ENCODE results near the gene GNG5. TPM values are rescaled to one million over a fixed set of nuclear protein-coding genes. Genes with fewer than 3 reads are reported as not detected.

Gene GNG5
- total and polyA plus RNA-seq, 9 donors = 26.2 to 211 (median 64.1) TPM

DNA sequence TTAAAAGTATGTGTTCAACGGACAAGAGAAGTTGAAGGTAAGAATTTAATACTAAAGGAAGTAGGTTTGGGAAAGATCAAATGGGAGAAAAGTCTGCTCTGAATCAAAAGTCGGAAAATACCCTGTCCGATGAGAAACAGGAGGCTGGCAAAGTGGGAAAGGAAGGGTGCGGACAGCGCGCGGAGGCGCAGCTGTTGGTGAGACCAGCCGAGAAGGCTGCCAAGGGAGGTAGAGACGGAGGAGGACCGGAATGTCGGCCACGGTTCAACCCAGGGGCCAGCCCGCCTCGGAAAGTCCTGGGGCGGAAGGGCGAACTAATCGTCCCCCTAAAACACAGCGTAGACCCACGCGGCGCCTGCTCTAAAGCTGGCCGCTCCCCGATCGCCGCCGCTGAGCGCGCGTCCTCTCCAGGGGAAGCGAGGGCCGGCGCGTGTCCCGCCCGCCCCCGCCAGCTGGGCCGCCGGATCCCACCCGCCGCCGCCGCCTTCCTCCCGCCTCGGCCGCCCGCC is 834 bp downstream of the GNG5 start:
- intact Hi-C loops (cut with DNase I) = loop anchor here in 3 of 4 donors (10.0 kb wide), 2 partner anchors 59 to 69 kb away; partner anchors contain the start of gene CTBS (in 2 of the 3)
- Histone ChIP-seq H3K27ac (peak overlapping the region; percentile 76 to 93), H3K4me3 (peak overlapping the region; percentile 49), H3K9me3 (no peaks in the 10 kb centered on the region), H3K4me1 (ENCODE audit: insufficient read depth) (peaks cover 1% of the 10 kb centered on the region), H3K36me3 (no peaks in the 10 kb centered on the region), H3K27me3 (no peaks in the 10 kb centered on the region)
- WGBS, 3 donors = 0 to 1% (median 0%) methylated on average over 39 to 47 of the region's 47 CpGs
- TF ChIP-seq EP300 (IDR thresholded peaks at IDR 0.05) (no peak), POLR2A (IDR thresholded peaks at IDR 0.05) (no peak)
- TF ChIP-seq, protein P1, sequence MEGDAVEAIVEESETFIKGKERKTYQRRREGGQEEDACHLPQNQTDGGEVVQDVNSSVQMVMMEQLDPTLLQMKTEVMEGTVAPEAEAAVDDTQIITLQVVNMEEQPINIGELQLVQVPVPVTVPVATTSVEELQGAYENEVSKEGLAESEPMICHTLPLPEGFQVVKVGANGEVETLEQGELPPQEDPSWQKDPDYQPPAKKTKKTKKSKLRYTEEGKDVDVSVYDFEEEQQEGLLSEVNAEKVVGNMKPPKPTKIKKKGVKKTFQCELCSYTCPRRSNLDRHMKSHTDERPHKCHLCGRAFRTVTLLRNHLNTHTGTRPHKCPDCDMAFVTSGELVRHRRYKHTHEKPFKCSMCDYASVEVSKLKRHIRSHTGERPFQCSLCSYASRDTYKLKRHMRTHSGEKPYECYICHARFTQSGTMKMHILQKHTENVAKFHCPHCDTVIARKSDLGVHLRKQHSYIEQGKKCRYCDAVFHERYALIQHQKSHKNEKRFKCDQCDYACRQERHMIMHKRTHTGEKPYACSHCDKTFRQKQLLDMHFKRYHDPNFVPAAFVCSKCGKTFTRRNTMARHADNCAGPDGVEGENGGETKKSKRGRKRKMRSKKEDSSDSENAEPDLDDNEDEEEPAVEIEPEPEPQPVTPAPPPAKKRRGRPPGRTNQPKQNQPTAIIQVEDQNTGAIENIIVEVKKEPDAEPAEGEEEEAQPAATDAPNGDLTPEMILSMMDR (IDR thresholded peaks at IDR 0.05) = no peak
- DNase-seq = no peak

DNA sequence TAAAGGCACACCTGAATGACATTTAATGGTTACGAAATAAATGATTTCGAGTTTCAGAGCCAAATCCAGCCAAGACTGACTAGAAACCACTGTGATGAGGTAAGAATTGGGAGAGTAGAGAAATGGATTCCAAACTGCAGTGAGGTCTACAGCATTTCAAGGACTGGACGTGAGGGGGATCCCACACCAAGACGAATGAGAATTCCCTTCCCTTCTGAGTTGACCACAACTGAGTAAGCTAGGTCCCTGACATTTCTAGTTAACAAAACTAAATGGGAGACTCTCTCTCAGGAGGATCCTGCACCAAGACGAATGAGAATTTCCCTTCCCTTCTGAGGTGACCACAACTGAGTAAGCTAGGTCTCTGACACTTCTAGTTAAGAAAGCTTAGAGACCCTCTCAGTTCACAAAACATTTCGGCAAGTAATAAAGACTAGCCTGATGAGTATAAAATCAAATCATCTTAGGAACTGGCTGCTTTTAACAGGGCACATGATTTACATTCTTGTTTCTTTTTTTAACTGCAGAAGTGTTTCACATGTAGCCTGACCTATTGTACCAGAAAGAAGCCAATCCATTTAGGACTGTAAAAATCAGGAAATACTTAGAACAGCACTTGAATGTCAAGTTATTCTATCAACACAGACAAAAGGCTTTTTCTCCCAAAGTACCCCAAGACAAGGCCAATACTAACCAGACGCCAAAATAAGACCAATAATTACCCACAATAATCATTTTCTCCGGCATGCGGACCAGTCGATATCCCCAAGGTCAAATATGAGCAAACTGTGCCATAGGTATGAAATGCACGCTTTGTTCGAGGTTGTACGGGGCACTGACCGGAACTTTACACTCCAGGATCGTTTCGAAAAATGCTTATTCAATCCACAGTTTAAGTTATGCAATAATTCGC is 1.5 kb downstream of the GNG5 start:
- peaks cover 1% of the 10 kb centered on the region for H3K4me1 ChIP-seq (ENCODE audit: insufficient read depth)
- TF ChIP-seq, protein P1 (IDR thresholded peaks at IDR 0.05) = no peak
- TF ChIP-seq EP300 (IDR thresholded peaks at IDR 0.05) (no peak), POLR2A (IDR thresholded peaks at IDR 0.05) (no peak)

DNA sequence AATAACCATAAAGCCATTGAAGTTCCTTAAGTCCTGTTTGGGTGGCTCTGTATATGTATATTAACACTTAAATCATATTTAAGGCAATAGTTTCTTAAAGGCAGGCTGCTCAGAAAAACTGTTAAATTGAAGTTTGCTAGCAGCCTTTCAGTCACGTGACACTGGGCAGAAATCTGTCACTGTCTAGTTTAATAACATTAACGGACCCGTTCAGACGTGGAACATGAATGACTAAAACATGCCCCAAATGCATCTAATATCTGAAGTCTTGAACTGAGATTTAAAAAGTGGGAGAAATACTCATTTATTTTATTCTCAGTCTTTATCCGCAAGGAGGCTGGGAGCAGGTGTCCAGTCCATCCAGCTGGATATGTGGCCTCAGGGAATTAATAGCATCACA is 3.5 kb downstream of the GNG5 start:
- intact Hi-C loops (cut with DNase I) = loop anchor here in 3 of 4 donors (10.0 kb wide), 2 partner anchors 62 to 72 kb away; partner anchors contain the start of gene CTBS (in 2 of the 3)
- peaks cover 1% of the 10 kb centered on the region for H3K4me1 ChIP-seq (ENCODE audit: insufficient read depth)
- WGBS, 3 donors = 75 to 79% (median 78%) methylated on average over 5 of the region's 5 CpGs

More for the DNA sequence above, 1.5 kb downstream of the GNG5 start:
- intact Hi-C loops (cut with DNase I) = loop anchor here in 3 of 4 donors (10.0 kb wide), 2 partner anchors 60 to 70 kb away; partner anchors contain the start of gene CTBS (in 2 of the 3)
- DNase-seq = no peak
- WGBS, 3 donors = 5 to 6% (median 5%) methylated on average over 17 of the region's 17 CpGs
- Histone ChIP-seq H3K9me3 (no peaks in the 10 kb centered on the region), H3K4me3 (peak overlapping the region; percentile 49), H3K27ac (peak overlapping the region in 1 of 2 donors; percentile 93), H3K27me3 (no peaks in the 10 kb centered on the region), H3K36me3 (no peaks in the 10 kb centered on the region)

DNA sequence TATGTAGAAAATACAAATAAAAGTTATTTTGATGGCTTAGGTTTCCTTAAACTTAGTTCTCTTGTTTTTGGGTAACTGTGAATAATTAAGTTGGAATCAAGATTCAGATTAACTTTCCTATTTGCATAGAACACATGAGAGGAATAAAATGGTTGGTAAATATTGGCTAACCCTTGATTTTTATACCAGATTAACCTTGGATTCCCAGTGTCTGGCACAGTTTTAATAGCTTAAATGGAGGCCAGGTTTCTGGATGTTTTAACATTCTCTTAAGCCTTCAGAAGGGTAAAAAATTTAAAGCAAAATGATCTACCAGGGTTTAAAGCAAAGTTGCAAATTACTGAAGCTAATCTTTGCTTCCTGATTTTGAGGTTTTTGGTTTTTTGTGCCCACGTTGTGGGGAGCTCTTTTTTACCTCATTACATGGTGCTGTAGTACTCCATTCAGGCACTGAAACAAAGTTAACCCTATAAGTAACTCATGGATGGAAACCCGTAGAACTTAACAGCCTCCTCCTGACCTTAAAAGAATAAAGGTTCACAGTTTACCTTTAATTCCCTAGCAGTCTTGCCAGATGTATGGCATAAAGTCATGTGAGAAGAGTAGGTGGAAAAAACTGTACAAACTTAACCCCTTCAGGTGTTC is 8.6 kb downstream of the GNG5 start:
- Histone ChIP-seq H3K4me3 (no peak overlapping the region), H3K4me1 (ENCODE audit: insufficient read depth) (no peaks in the 10 kb centered on the region), H3K27me3 (no peaks in the 10 kb centered on the region), H3K36me3 (no peaks in the 10 kb centered on the region), H3K27ac (no peak overlapping the region), H3K9me3 (no peaks in the 10 kb centered on the region)
- WGBS, 3 donors = 47 to 52% (median 51%) methylated on average over 2 of the region's 2 CpGs
- intact Hi-C loops (cut with DNase I) = no loop called here
- TF ChIP-seq, protein P1 (IDR thresholded peaks at IDR 0.05) = no peak
- TF ChIP-seq EP300 (IDR thresholded peaks at IDR 0.05) (no peak), POLR2A (IDR thresholded peaks at IDR 0.05) (no peak)
- DNase-seq = no peak

More for the DNA sequence above, 3.5 kb downstream of the GNG5 start:
- no peak for DNase-seq
- Histone ChIP-seq H3K9me3 (no peaks in the 10 kb centered on the region), H3K4me3 (no peak overlapping the region), H3K36me3 (no peaks in the 10 kb centered on the region), H3K27ac (no peak overlapping the region), H3K27me3 (no peaks in the 10 kb centered on the region)
- TF ChIP-seq, protein P1 (IDR thresholded peaks at IDR 0.05) = no peak
- TF ChIP-seq EP300 (IDR thresholded peaks at IDR 0.05) = no peak
- TF ChIP-seq POLR2A (IDR thresholded peaks at IDR 0.05) = no peak

Measured in ovary (tissue), 9 donors.